Transverse colon (tissue), 4 donors: ENCODE measurements around the gene SLIT3. TPM values are rescaled to one million over a fixed set of nuclear protein-coding genes. Genes with fewer than 3 reads are reported as not detected.

ENCODE experiments used
- DNase-seq: peaks from one replicate; pipeline ENCODE4 v3.0.0-alpha.2; 2019
- H3K27ac ChIP-seq, 4 donors: fragments of 200-600 bp; sonication (generic); 2 replicates each; pipeline ENCODE4 v1.5.1; 2016 to 2018; ENCODE audit warnings: inconsistent platforms in 4 of 4
- H3K27me3 ChIP-seq: fragments of 200-600 bp; sonication (generic); 2 replicates; pipeline ENCODE4 v1.5.1; 2017; ENCODE audit warnings: inconsistent platforms
- H3K36me3 ChIP-seq, 4 donors: fragments of 200-600 bp; sonication (generic); 2 replicates each; pipeline ENCODE4 v1.5.1; 2017 to 2019; ENCODE audit warnings: inconsistent platforms in 4 of 4
- H3K4me1 ChIP-seq, 4 donors: fragments of 200-600 bp; sonication (generic); 2 replicates each; pipeline ENCODE4 v1.5.1; 2017 to 2020; ENCODE audit warnings: inconsistent platforms in 4 of 4
- H3K4me3 ChIP-seq, 4 donors: fragments of 200-600 bp; sonication (generic); 1 replicate in 1 of 4; 2 replicates in 3 of 4; pipeline versions ENCODE4 v1.5.1 to v1.6.1; 2017 to 2019; ENCODE audit warnings: inconsistent platforms in 4 of 4
- H3K9me3 ChIP-seq, 2 donors: fragments of 200-600 bp; sonication (generic); 2 replicates each; pipeline ENCODE4 v1.5.1; 2017 to 2019; ENCODE audit warnings: inconsistent platforms in 2 of 2
- EP300 ChIP-seq: sonication (generic); formaldehyde crosslinking; IDR thresholded peaks from one replicate; pipeline ENCODE4 v1.6.1; 2017; ENCODE audit warnings: antibody characterized with exemption, low read depth
- POLR2A ChIP-seq: fragments of 450-650 bp; IDR thresholded peaks from one replicate; pipeline ENCODE4 v1.6.1; 2016; ENCODE audit warnings: antibody characterized with exemption, mild to moderate bottlenecking, moderate library complexity
- POLR2AphosphoS5 ChIP-seq, 3 donors: sonication (generic); formaldehyde crosslinking; IDR thresholded peaks; one replicate each; pipeline ENCODE4 v1.6.1; 2016; ENCODE audit warnings: antibody characterized with exemption in 3 of 3
- WGBS, 2 donors: methylation state at CpG; one replicate each; pipeline ENCODE4 v1.1.5; 2018; ENCODE audit warnings: low coverage in 1 of 2; 5-methylcytosine and 5-hydroxymethylcytosine counted together
- in situ Hi-C, 4 donors: fragments of 200-750 bp; cut with MboI; loops; one replicate each; pipeline versions ENCODE4 v1.15.0 to v1.15.1; 2017; ENCODE audit warnings: low sequenced_read_pairs in 3 of 4, low pct_ligation_motif_present in 1 of 4, low pct_unique_long_range_greater_than_20kb in 1 of 4
- intact Hi-C: fragments of 100-400 bp; cut with DNase I; formaldehyde crosslinking; loops from one replicate; pipeline ENCODE4 v1.15.1; 2023; ENCODE audit warnings: low total_unique reads
- total RNA-seq, 4 donors: library from RNA; depleted of rRNA; stranded (reverse); fragments of >200 nt; gene quantifications; one replicate each; pipeline ENCODE4 v1.1.0, GENCODE V29; 2016
- TF ChIP-seq, protein P1 (sequence below), 5 experiments: fragments of 200-600 bp in 3 of 5; fragments of 450-650 bp in 2 of 5; sonication (generic) in 3 of 5; IDR thresholded peaks; 1 replicate in 2 of 5; 2 replicates in 3 of 5; pipeline ENCODE4 v1.5.1; 2016 to 2017; ENCODE audit warnings: antibody characterized with exemption in 5 of 5, inconsistent platforms in 3 of 5, mild to moderate bottlenecking in 2 of 5, moderate library complexity in 1 of 5

SLIT3 gene
- total RNA-seq, 4 donors from 2014 or later: 6.7 to 60.5 (median 9.6) TPM

DNA sequence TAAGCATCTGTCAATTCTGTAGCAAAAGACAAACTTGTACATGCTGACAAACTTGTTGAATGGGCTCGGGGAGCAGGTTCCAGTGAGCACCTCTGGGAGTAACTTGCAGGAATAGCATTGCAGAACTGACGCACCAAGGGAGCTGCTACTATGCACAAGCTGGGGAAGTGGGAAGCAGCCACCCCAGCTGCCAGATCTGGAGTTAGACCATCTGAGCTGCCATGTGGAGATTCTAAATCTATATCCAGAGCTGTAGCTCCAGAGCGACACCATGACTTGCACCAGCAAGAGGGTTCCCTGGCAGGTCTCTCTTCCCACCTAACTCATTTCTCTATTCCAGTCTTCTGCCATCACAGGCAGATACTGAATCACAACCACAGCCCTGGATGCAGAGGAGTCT, 375.8 kb downstream of the SLIT3 start:
- no peak for DNase-seq
- no peak for TF ChIP-seq POLR2A
- TF ChIP-seq, protein P1, sequence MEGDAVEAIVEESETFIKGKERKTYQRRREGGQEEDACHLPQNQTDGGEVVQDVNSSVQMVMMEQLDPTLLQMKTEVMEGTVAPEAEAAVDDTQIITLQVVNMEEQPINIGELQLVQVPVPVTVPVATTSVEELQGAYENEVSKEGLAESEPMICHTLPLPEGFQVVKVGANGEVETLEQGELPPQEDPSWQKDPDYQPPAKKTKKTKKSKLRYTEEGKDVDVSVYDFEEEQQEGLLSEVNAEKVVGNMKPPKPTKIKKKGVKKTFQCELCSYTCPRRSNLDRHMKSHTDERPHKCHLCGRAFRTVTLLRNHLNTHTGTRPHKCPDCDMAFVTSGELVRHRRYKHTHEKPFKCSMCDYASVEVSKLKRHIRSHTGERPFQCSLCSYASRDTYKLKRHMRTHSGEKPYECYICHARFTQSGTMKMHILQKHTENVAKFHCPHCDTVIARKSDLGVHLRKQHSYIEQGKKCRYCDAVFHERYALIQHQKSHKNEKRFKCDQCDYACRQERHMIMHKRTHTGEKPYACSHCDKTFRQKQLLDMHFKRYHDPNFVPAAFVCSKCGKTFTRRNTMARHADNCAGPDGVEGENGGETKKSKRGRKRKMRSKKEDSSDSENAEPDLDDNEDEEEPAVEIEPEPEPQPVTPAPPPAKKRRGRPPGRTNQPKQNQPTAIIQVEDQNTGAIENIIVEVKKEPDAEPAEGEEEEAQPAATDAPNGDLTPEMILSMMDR (IDR thresholded peaks at IDR 0.05): no peak
- no peak for TF ChIP-seq POLR2AphosphoS5 (IDR thresholded peaks at IDR 0.05)
- no peak for TF ChIP-seq EP300
- H3K36me3 ChIP-seq: no peaks in the 10 kb centered on the region
- H3K9me3 ChIP-seq: no peaks in the 10 kb centered on the region
- intact Hi-C loops: no loop called here
- H3K4me3 ChIP-seq: no peak overlapping the region
- H3K27ac ChIP-seq: no peak overlapping the region
- H3K4me1 ChIP-seq: no peaks in the 10 kb centered on the region
- 77 to 83% methylated on average over 1 to 3 of the region's 3 CpGs for WGBS, 2 donors
- in situ Hi-C loops: no loop called here
- peaks cover 6% of the 10 kb centered on the region for H3K27me3 ChIP-seq

DNA sequence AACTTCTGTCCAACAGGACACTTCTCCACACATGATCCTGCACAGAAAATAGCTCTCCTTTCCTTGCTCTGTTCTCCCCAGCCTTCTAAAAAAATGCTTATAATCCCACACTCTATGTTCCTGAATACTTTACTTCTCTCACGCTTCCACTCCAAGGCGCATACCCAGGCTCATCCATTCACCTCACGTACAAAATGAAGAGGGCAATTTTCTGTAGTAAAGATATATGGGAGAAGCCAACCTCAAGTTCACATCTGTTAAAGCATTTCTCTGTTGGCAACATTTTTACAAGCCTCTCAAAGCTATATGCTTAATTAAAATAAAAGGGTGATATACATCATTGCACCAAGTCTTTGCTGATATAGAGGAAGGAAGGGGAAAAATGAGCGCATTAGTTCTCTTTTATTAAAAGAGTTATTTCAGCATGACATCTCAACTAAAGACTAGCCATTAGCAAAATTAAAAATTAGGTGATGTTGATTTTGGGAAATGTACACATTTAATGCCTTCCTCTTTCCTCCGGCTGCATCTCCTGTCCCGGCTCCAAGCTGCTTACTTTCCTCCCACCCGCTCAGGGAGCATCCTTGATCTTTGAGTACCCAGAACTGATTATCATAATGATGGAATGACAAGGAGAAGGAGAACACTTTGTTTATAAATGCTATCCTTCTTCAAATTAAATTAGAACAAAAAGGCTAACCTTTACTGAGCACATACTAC, 379.6 kb downstream of the SLIT3 start:
- no peak overlapping the region for H3K4me3 ChIP-seq
- no peaks in the 10 kb centered on the region for H3K4me1 ChIP-seq
- TF ChIP-seq POLR2AphosphoS5 (IDR thresholded peaks at IDR 0.05): no peak
- TF ChIP-seq EP300: no peak
- TF ChIP-seq POLR2A: no peak
- H3K27ac ChIP-seq: no peak overlapping the region
- DNase-seq: no peak
- intact Hi-C loops (no loop called here), in situ Hi-C loops (no loop called here)
- peaks cover 9% of the 10 kb centered on the region for H3K27me3 ChIP-seq
- H3K9me3 ChIP-seq: no peaks in the 10 kb centered on the region
- H3K36me3 ChIP-seq: no peaks in the 10 kb centered on the region
- 91 to 92% methylated on average over 7 of the region's 7 CpGs for WGBS, 2 donors

DNA sequence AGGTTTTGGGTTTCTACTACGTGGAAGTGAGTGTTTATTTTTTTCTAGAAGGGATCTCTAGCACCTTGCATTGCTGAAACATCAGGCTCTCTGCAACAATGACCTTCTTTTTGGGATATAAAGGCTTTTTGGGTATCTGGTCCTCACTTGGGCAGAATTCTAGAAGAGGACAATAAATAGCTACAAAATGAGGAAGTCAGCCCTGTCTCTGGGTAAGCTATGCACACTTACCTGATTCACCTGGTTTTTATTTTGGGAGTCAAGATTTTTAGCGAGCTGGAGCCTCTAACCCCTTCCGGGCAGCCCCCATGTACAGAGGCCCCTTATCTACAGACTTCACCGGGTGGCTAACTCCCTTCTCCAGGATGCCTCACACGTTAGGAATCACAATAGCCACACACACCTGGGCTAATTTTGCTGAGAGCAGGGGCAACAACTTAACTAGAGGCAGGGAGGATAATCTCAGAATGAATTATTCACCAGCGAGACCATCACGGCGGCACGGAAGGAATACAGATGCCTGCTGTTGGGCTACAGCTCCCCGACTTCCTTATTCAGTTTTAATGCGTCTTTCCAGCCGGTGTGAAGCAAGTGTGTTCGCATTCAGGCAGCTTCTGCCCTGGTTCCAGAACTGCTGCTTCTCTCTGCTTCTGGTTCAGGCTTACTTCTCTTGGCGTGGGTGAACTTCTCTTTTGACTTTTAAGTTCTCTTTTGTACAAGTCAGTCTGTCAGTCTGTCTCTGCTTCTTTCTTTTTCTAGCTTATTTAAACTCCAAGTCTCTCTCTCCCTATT, 380.7 kb downstream of the SLIT3 start:
- peaks cover 9% of the 10 kb centered on the region for H3K27me3 ChIP-seq
- no peaks in the 10 kb centered on the region for H3K9me3 ChIP-seq
- WGBS, 2 donors: 47 to 48% methylated on average over 4 to 14 of the region's 14 CpGs
- no peak for DNase-seq
- H3K4me1 ChIP-seq: no peaks in the 10 kb centered on the region
- in situ Hi-C loops (no loop called here), intact Hi-C loops (no loop called here)
- no peaks in the 10 kb centered on the region for H3K36me3 ChIP-seq
- H3K27ac ChIP-seq: no peak overlapping the region
- TF ChIP-seq, protein P1 (IDR thresholded peaks at IDR 0.05): no peak
- TF ChIP-seq POLR2AphosphoS5 (IDR thresholded peaks at IDR 0.05) (no peak), EP300 (no peak), POLR2A (no peak)
- H3K4me3 ChIP-seq: no peak overlapping the region

DNA sequence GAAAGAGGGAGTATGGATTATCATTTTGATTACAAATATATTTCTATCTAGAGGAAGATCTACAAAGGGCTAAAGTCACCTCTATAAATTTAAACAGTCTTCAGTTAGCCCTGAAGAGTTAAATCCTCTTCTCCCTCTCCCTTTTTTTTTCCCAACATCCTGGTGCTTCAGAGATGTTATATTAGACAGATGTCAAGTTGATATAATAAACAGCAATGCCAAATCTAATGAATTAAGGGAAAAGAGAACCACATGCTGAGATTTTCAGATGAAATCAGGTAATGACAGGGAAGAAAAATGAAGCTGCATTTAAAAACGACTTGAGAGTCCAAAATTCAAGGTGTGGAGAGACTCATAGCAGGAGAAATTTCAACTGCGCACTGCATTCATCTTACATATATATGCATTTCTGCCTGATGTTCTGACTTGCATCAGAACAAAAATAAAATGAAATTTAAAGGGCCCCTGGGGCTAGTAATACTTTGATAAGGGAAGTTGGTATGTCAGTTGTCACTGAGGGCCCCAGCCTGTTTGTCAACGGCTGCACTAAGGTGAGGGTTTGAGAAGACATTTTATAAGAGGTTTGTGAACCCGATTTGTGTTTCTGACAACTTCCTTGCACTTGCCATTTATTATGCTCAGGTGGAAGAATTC, 382.9 kb downstream of the SLIT3 start:
- WGBS, 2 donors: 65 to 76% methylated on average over 4 of the region's 4 CpGs
- H3K36me3 ChIP-seq: no peaks in the 10 kb centered on the region
- DNase-seq: no peak
- no peaks in the 10 kb centered on the region for H3K9me3 ChIP-seq
- no peaks in the 10 kb centered on the region for H3K4me1 ChIP-seq
- no peak overlapping the region for H3K27ac ChIP-seq
- no peak for TF ChIP-seq POLR2A
- TF ChIP-seq EP300: no peak
- TF ChIP-seq, protein P1 (IDR thresholded peaks at IDR 0.05): no peak
- TF ChIP-seq POLR2AphosphoS5 (IDR thresholded peaks at IDR 0.05): no peak
- in situ Hi-C loops: no loop called here
- H3K27me3 ChIP-seq: peaks cover 9% of the 10 kb centered on the region
- no peak overlapping the region for H3K4me3 ChIP-seq
- intact Hi-C loops: no loop called here
